ENCODE data around the gene SRC. TPM values are rescaled to one million over a fixed set of nuclear protein-coding genes. Genes with fewer than 3 reads are reported as not detected.

The SRC gene
- total and polyA plus RNA-seq, 2 of the 8 experiments (the other 6 are each of a cell fraction or from before 2014, with no cell fraction given): 27.6 to 28.8 TPM

- no peak for TF ChIP-seq FOSL1 (IDR thresholded peaks at IDR 0.05; ENCODE audit: insufficient read depth, low read depth, low read length)
- no peak for TF ChIP-seq PHF8 (conservative IDR thresholded peaks at IDR 0.05; ENCODE audit: low read depth, low read length)
- no peak for TF ChIP-seq BRCA1 (IDR thresholded peaks at IDR 0.05; ENCODE audit: low read depth, low read length)
- no peak for TF ChIP-seq SAP30 (IDR thresholded peaks at IDR 0.05; ENCODE audit: insufficient read depth, insufficient replicate concordance, low read length)
- TF ChIP-seq SIX5 (IDR thresholded peaks at IDR 0.05; ENCODE audit: low read depth, low read length): no peak
- no peak for TF ChIP-seq RFX5 (IDR thresholded peaks at IDR 0.05; ENCODE audit: borderline replicate concordance, low read depth, low read length)
- no peak for TF ChIP-seq ASH2L (IDR thresholded peaks at IDR 0.05; ENCODE audit: low read length)
- TF ChIP-seq POLR2AphosphoS5 (IDR thresholded peaks at IDR 0.05; ENCODE audit: low read depth, low read length): no peak
- no peak for TF ChIP-seq USF2 (IDR thresholded peaks at IDR 0.05; ENCODE audit: low read length)
These were observed 56.2 kb downstream of the SRC start (continued) for GRCh38 chr20:37401930-37402675.

Data from H1 (cell line).